Activated CD4-positive, alpha-beta T cell treated with anti-CD3 and anti-CD28 coated beads, Interleukin-10, Interleukin-2, amounts not matched to agents 100 ng/mL and 50 ng/mL, durations not matched to agents 16 hours and 8 hours (primary cell): Measurements from ENCODE around the gene LEAP2.
A peak's percentile ranks its signal among the peaks of the same experiment; 100 is the strongest.
"Not testable (repeated sequence)": the region's sequence is repeated elsewhere in the genome, so short reads cannot be mapped to it uniquely, and the experiment has no call there.

ENCODE experiments used
- DNase-seq: peaks from one replicate; pipeline ENCODE4 v3.0.0-alpha.2; 2020

LEAP2 gene

DNA sequence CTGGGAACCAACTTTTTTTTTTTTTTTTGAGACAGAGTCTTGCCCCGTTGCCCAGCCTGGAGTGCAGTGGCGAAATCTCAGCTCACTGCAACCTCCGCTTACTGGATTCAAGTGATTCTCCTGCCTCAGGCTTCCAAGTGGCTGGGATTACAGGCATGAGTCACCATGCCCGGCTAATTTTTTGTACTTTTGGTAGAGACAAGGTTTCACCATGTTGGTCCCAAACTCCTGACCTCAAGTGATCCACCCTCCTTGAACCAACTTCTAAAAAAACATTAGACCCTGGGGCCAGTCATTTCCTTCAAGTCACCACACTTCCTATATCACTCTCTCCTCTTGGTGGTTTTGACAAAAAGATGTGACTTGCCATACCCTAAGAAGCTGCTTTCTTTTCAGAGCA is 32.2 kb upstream of the LEAP2 start:
- DNase-seq = no peak

DNA sequence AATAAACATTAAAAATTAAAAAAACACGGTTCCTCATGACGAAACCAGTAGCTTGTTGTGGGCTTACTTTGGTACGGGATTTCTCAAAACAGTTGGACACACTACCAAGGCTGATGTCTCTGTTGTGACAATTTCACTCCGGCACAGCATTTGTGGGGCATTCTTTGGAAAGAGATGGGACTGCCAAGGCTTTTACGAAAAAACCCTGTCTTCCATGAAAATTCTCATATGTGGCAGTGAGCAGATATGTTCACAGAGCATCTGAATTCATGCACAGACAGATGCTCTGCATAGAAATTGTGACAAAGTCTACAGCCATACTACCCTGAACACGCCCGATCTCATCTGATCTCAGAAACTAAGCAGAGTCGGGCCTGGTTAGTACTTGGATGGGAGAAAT is 25.2 kb upstream of the LEAP2 start:
- DNase-seq = no peak

DNA sequence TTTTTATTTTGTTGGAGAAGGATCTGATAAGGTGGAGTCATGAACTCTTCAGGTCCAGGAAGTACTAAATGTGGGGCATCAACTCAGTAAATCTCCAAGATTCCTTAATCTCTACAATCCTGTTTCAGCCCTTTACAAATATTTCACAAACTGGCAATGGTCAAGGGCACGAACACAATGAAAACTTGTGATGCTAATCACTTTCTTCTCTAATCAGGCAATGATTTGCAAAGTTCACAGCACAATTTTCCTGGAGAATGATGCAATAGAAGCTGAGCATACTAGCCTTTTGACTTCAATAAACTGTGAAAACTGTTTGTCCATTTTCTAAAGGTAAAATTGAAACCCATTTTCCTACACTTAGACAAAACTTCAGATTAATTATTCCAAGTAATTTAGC is 24.1 kb upstream of the LEAP2 start:
- DNase-seq = no peak

DNA sequence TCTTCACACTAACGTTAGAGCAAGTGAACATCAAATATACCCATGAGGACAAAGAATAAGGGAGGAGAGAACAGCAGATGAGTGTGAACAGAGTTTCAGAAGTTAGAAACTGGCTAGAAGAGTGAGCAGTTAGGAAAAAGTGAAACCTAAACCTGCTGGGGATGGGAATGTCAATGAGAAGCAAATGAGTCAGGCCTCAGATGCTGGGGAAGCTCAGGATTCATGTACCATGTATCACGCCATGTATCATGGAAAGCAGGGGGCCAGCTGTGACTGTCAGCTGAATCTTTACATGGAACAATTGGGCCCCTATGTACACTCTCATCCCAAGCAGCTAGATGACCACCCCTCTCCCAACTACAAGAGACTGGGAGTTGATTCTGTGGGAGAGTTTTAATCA is 23.4 kb upstream of the LEAP2 start:
- DNase-seq = no peak

DNA sequence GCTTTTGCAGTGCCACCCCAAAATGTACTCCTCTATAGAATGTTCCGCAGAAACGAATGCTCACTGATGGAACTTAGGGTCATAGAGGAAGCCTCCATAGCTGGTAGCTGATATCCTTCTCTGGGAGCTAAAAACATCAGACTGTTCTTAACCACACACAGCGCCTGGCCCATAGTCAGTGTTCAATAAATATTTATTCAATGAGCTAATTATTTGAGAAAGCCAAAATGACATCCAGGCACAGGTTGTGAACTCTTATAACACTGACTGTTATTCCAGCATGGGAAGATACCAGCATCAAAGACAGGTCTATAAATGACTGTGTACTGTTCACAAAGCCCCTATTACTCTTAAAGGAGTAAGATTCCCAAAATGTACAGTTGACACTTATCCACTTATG is 20.1 kb upstream of the LEAP2 start:
- no peak for DNase-seq

DNA sequence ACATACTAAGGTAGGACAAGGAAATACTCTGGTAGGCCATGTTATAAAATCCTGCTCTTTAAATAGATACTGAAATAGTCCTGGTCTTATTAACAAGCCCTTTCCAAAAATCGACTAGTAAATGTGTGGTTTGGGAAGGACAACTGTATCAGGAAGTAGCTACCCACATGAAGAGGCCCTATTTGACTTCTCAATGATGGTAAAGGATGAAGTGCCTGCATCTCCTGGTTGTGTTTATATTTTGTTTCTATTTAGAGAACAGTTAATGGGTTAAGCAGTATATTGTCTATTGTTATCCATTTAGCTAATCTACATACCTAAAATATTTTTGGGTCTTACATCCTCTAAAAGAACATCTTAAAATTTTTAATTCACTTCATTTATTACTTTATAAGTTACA is 19.7 kb upstream of the LEAP2 start:
- no peak for DNase-seq

DNA sequence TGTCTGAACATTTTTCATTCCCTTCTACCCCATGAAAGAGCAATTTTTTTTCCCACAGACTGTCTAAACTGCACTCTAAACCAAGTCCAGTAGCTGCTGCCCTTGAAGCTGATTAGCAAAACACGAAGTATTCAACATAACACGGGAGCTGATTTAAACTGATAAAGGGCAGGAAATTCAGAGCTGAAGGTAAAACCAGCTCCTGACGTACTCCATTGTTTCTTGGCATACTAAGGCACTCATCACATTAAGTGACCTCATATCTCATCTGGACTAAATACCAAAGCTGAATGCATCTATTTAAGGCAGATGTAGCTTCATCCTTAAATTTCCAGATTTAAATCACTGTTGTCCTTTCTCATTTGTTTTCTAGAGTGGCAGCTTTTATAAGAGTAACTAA is 19.2 kb upstream of the LEAP2 start:
- no peak for DNase-seq

DNA sequence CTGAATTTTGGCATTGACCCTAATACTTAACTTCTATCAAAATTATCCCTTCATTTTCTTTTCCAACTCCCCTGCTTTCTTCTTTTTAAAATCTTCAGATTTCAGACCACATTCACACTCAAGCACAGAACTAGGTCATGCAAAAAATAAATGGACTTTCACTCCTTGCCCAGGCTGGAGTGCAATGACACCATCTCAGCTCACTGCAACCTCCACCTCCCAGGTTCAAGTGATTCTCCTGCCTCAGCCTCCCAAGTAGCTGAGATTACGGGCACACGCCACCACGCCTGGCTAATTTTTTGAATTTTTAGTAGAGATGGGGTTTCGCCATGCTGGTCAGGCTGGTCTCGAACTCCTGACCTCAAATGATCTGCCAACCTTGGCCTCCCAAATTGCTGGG is 18.5 kb upstream of the LEAP2 start:
- DNase-seq = not testable (repeated sequence)

DNA sequence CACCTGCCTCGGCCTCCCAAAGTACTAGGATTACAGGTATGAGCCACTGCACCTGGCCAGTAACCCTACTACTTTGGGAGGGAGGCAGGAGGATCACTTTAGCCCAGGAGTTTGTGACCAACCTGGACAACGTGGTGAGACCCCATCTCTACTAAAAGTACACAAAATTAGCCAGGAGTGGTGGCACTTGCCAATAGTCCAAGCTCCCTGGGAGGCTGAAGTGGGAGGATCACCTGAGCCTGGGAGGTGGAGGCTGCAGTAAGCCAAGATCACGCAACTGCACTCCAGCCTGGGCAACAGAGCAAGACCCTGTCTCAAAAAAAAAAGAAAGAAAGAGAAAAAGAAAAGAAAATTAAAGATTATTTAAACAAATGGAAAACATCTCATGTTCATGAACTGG is 17.5 kb upstream of the LEAP2 start:
- DNase-seq = no peak

DNA sequence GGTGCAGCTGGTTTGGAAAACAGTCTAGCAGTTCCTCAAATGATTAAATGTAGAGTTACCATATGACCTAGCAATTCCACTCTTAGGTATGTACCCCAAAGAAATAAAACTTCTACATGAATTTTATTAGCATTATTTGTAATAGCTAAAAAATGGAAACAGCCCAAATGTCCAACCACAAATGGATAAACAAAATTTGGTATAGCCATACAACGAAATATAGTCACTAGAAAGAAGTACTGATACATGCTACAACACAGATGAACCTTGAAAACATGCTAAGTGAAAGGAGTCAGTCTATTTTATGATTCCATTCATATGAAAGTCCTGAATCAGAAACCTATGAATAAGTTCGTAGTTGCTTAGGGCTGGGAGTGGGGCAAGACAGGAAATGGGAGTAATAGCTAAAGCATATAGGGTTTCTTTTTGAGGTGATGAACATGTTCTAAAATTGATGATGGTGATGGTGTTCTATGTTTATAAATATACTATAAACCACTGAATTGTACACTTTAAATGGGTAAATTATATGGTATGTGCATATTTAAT is 13.5 kb upstream of the LEAP2 start:
- peak; percentile 5 for DNase-seq

DNA sequence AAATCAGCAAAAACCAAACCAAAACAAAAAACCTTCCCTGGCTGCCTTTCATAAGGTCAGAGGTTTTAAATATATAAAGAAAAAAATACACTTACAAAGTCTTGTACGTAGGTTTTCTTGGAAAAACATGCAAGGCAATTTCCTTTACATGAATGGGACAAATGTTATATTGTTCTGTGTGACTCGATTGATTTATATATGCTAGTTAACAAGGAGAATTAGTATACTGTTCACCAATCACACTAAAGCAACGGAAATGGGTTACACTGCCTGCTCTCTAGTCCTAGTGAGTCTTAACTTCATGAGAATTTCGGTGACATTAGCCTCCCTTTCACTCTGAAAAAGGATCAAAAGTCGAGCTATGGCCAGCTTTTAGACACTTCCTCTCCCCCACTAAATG is 12.7 kb upstream of the LEAP2 start:
- no peak for DNase-seq

DNA sequence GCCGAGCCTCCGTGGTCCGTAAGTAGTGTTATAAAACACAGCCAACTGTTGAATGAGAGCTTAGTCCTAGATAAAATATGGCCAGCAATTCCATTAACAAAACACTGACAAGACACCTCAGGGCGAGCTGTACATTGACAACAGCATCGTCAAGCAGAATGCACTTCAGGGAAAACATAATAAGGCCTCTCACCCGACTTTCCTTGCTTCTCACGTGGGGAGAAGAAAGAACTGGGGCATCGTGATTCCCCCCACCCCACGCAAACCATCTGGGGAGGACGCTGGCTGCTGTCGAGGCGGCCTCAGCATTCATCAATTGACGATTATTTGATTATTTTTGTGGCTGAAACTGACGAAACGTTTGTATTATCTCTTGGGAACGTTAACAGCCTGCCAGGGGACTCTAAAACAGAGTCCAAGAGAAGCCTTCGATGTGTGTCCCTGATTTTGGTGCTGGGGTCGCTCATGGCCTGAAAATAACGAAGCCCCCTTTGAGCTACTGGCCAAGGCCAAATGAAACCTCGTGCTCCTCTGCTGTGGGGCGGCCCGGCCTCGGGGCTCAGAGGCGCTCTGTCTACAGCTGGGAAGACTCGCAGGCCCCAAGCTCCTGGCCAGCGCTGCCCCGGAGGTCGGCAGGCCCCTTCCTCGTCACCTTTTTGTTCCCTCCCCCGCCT is 7.7 kb upstream of the LEAP2 start:
- DNase-seq = no peak

DNA sequence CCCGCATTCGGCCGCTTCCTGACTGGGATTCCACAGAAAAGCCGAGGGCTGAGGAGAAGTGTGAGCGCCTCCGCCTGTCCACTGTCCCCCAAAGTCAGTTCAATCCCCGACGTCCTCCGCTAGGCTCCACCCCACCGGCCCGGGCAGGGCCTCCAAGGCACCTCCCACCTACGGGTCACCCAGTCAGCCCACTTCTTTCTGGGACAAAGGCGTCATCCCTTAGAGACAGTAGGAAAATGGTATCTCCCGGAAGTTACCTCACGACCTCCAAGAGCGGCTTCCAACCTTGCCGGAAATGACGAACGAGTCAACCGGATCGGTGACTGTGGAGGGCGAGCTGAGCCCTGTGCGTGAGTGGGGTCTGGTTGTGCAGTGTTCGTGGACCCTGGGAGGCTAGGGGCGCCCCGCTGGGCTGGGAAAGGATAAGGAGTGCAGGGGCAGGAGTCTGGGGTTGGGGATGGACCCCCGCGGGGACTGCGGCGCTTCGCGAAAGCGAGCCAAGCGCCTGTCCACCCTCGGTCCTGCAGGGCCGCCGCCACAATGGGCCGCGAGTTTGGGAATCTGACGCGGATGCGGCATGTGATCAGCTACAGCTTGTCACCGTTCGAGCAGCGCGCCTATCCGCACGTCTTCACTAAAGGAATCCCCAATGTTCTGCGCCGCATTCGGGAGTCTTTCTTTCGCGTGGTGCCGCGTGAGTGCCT is 7.0 kb upstream of the LEAP2 start, which contains the start of the genes GDF9 and UQCRQ:
GDF9 (minus strand) TSS at position 128 of the 704 bp plus-strand sequence. CDS start 1,936 bp downstream, outside the sequence.
UQCRQ (plus strand) TSS at position 301 of the 704 bp plus-strand sequence; CDS start at position 541, 240 bp downstream.
- peak; percentile 98 for DNase-seq

DNA sequence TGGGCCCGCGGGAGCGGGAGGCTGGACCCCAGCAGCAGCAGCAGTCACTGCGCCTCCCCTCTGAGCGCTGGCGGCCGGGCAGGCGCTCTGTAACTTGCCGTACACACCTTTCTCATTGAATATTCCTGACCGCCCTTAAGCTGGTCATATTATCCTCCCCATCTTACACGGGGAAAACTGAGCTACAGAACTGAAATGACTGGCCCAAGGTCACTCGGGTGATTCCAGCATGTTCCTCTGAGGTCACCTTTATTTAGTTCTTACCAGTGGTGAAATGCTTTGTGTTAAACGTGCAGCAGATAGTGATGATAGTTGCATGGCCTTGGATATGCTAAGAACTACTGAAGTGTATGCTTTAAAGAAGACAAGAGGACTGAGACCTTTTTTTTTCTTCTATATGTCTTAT is 6.4 kb upstream of the LEAP2 start:
- no peak for DNase-seq

DNA sequence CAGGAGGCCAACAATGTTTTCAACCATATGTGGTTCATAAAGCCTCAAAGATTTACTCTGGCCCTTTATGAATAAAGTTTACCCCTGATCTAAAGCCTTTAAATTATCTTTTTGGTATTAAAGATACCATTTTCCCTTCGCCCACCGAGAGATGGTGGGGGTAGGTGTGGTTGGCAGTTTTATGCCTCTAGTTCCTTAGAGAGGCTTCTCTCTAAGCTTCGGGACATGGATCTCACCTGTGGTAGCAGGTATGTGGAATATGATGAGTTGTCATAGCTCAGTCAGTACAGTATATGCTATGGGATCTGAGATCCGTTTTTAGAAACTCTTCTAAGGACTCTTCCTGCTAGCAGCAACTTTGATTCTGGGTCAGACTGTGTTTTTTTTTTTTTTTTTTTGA is 4.7 kb upstream of the LEAP2 start:
- DNase-seq = no peak

DNA sequence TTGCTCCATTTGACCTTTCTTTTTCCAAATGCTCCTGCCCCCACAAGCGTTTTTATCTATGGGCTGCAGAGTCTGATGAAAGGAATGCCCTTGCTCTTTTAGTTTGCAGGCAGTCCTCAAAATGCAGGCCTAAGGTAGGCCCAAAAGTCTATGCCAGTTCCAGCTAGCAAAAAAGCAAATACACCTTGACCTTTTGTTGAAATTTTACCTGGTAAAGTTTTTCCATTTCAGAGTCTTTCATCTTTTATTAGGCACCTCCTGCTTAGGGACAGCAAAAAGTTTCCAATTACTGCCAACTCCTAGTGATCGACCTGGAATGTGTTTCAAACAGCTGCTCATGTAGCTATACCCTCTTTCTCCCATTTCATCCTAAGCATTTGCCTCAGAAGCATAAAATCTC is 2.7 kb upstream of the LEAP2 start:
- no peak for DNase-seq

DNA sequence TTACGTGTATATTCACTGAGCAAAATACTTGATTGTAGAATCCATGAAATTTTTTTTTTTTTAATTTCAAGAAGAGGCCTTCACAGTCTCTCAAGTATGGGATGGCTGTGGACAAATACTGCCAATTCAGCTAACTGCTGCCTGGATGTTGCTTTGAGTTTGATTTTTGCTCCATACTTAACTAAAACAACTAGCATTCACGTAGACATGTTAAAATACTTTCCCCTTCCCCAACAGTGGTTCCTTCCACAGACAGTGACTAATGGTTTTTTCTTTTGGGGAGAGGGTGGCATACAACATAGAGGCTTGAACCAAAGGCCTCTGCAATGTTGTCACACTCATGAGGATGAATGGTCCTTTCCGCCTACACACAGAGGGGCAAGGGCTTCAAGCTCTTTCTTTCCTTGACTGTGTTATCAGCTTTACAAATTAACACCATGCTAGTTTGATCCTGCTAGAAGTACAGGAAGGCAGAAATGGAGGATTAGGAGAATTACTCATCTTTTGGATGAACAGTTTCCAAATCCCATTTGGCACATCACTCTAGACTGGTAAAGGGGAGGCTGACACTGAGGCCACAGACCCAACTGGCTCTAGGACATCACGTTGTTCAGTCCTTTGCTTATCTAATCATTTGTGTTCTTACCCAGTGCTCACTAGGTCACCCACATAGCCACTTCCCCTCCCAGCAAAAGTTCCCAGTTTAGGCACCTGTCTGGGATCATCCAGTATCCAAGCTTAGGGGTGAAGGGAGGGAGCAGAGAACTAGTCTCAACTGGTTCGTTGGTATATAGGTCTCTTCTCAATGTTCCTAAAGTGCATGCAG is 1.8 kb upstream of the LEAP2 start:
- DNase-seq = no peak

DNA sequence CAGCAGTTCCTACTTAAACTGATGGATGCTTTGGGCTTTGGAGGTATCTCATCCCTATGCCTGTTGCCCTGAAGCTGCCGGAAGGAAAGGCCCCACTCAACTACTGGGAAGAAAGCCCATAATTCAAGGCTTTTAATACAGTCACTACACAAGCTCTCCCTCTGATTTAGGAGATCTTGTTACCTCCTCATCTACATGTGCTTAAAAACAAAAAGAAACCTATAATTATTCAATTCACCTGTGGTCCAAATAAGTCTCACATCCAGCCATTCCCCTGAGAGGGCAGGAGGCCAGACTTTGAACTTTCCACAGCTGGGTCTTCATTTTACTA is 715 bp upstream of the LEAP2 start:
- no peak for DNase-seq

DNA sequence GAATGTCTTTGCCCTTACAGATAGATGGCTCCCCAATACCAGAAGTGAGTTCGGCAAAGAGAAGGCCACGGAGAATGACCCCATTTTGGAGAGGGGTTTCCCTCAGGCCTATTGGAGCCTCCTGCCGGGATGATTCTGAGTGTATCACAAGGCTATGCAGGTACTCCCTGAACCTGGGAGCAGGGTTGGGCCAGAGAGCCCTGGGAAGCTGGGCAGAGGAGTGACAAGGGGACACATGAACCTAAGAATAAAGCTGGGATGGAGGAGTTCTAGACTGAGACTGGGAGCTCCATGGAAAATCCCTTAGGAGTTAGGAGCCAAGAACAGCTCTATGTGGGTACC is 433 bp downstream of the LEAP2 start:
- DNase-seq = no peak

DNA sequence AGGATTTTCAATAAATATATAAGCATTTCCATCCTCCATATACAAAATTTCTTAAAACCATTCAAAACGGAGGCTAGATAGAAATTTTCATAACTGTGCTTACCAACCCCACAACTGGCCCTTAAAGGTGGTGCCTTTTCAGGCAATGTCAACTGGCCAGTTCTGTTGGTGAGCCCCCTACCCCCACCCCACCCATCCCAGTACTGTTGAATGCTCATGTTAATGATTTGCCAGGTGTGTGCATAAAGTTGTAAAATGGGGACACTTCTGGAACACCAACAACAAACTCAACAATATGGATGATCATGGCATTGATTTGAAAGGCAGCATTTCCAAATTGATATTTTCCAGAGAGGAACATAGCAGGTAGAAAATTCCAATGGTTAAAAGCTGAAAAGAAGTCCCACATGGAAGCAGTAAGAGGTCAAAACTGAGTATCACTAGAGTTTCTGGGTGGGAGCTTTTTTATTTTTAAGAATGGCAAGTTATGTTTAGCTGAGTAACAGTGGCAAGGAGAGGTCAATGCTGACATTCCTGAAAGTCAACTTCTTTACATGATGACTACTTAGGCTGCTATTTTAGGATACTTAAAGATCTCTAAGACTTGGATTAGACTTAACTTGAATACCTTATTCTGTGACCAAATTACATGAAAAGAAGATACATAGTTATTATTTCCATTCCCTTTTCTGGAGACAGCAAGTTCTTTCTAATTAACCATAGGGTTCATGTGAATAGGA is 2.7 kb downstream of the LEAP2 start:
- DNase-seq = no peak

DNA sequence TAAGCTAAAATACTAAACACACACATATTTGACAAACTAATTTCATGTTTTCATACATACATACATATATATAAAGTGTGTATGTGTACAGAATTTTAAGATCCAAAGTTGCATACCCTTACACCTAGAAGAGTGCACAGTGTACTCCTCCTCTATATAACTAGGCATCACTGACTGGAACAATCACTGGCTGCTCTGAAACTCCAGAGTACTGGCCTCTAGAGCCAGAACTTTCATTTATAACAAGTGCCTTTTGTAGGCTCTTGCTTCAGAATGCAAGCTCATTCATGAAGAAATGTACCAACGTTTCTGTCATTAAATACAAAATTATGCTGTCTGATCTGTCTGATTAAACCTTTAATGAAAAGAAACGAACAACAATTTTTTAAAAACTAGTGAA is 4.0 kb downstream of the LEAP2 start:
- no peak for DNase-seq

DNA sequence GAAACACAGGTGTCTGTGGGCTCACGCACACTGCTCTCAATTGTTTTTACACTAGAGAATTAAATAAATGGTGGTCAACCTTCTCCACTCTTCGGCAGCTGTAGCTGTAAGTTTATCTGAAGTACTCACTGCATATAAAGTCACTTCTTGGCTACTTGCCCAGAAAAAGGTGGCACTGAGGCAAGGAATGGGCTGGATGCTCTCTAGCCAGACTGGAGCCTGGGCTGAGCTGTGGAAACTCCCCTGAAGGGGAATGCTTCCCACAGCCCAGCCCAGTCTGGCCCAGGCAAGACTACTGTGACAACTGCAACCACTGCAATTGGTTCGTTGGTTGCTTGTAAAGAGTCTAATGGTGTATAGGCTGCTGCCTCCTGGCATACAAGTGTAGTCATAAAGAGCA is 4.5 kb downstream of the LEAP2 start:
- no peak for DNase-seq

DNA sequence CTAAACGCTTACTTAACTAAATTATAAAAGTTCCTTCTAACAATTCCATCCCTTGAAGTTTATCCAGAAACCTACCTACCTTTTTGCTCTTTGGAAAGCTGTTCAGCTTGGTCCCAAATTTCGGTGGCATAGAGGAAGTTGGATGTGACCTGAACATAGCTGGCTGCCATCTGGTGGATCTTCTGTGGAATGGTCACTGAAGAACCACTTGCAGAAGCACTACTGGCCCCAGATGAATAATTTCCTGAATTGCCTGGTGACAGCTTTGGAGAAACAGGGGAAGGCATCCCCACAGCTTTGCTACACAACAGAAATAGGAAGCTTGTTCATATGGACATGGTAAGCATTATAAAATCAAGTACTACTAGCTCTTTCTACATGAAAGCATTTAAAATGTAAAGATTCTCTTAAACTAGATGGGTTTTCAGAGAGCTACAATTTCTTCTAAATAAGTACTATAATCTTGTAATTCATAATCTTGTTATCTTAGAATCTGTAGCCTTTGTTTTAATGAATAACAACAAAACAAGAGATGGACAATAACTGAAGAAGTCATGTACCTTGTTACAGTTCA is 9.9 kb downstream of the LEAP2 start:
- peak; percentile 49 for DNase-seq
